ENCODE data around the gene GLI3.

The GLI3 gene

DNA sequence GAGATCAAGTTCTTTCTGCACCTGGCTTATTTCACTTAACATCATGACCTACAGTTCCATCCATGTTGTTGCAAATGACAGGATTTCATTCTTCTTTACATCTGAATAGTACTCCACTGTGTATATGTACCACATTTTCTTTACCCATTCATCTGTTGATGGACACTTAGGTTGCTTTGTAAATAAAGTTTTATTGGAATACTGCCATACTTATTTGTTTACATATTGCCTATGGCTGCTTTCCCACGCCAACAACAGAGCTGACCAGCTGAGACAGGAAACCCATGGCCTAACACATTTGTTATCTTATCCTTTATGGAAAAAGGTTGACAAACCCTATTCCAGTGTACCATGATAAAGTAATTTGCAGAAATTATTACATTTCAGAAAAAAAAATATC lies 153.7 kb downstream of the GLI3 start:
- no peak for DNase-seq (ENCODE audit: extremely low read depth in 1 of 2, low read depth in 1 of 2)

- DNase-seq (ENCODE audit: extremely low read depth in 1 of 2, low read depth in 1 of 2), result no peak
Measured at GRCh38 chr7:42082144-42082543, 154.9 kb downstream of the GLI3 start.

GRCh38 chr7:42081671-42082070 lies 155.3 kb downstream of the GLI3 start:
- DNase-seq (ENCODE audit: extremely low read depth in 1 of 2, low read depth in 1 of 2), result no peak

DNA sequence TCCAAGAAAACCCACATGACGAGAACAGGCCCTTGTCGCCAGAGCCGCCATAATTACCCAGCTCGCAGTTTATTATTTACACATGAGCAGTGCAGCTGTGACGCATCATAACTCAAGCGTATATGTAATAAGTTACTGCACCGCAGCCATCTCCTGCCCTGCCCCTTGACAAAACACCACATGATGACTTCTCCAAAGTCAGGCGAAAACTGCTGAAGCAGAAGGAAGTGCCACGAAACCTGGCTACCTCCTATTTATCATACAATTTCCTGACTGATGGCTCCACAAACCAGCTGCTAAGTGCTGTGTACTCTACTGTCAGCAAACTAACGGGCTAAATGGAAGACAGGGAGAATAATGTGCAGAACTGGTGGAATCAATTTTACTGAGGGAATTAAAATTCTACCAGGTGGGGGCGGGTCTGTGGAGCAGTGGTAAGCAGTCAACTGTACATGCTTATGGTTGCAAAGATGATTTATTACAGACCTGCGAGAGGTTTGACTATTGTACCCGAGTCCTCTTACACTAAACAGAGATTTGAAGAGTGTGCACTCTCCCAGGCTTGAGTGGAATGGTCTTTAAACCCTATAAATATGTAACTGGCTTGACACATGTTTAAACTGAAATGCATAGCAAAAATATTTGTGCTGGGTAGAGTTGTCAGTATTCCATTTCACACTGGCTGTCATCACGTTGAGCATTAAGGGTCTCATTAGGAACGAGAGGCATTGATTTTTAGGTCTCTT lies 156.0 kb downstream of the GLI3 start:
- DNase-seq (ENCODE audit: extremely low read depth in 1 of 2, low read depth in 1 of 2), result no peak

DNA sequence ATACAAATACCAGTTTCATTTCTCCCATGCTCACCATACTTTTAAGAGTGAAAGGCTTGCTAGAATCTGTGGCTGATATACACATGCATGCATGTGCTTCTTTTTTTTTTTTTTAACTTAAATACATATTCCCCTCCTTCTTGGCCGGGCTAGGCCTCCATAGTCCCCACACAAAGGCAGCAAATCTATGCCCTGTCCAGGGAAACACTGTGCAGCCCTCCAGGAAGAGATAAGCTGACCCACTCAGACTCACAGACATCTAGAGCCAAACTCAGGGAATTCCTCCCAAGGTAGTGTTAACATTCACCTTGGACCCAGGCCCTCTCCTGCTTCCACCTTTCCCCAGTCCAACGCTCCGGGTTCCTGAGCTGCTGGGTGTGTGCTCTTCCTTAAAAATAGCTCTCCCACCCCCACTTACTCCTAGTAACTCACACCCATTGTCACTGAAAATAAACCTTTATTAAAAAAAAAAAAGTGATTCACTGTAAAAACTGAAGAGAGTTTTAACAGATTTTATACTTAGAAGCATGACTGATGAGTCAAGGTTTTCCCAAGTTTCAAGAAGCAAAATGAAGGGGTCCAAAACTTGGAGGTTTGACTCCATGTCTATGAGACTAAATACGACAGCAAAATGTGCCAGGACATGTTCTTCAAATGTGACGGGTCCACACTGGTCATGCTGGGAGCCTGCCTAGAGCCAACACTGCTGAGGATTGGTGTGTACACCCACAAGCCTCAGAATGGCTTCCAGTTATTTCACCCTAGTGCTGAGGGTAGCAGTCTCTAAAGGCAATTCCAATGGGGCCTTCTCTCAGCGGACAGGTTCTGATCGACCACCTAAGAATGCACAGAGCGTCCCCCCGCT lies 159.5 kb downstream of the GLI3 start:
- DNase-seq (ENCODE audit: extremely low read depth in 1 of 2, low read depth in 1 of 2), result no peak

GRCh38 chr7:42076870-42077269 lies 160.1 kb downstream of the GLI3 start:
- no peak for DNase-seq (ENCODE audit: extremely low read depth in 1 of 2, low read depth in 1 of 2)

- no peak for DNase-seq (ENCODE audit: extremely low read depth in 1 of 2, low read depth in 1 of 2)
Measured at GRCh38 chr7:42075418-42075817, 161.6 kb downstream of the GLI3 start.

GRCh38 chr7:42074076-42074475 lies 162.9 kb downstream of the GLI3 start:
- DNase-seq (ENCODE audit: extremely low read depth in 1 of 2, low read depth in 1 of 2), result no peak

DNA sequence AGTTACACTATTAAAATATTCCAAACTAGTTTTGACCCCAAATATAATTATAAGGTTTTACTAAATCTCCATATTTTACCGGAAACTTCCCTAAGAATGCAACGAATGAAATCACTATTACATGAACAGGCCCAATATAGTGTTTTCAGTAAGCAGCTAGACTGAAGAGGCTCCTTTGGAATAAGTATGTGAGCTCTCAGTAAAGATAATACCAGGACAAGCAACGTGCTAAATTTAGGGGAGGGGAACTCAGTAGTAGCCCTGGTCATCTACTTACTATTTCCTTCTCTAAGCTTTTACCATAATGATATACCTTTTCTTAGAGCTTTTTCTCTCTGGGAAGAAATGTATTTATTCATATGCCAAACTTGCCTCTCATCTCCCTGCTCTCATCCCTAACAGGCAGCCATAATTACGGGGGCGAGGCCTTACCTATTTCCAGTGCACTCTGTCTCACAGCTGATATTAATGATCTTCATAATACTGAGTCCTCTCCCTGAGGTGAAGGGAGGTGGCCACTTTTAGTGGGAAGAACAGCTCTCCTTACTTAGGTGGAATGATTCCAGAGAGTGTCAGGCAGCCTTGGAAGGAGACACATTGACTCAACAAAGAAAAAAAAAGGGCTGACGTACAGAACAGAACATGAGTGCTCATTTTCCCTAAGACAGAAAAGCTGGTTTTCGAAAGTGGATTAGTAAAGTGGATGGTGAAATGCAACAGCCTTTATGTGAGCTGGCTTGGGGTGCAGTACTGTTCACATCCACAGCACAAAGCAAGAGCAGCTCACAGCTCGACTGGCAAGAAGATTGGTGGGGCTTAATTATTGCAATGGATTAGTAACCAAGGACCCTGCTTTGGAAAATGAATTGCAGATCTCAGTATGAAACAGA lies 165.4 kb downstream of the GLI3 start:
- DNase-seq (ENCODE audit: extremely low read depth in 1 of 2, low read depth in 1 of 2), result no peak

GRCh38 chr7:42070068-42070467 lies 166.9 kb downstream of the GLI3 start:
- no peak for DNase-seq (ENCODE audit: extremely low read depth in 1 of 2, low read depth in 1 of 2)

GRCh38 chr7:42069590-42069989 lies 167.4 kb downstream of the GLI3 start:
- DNase-seq (ENCODE audit: extremely low read depth in 1 of 2, low read depth in 1 of 2), result no peak

- DNase-seq (ENCODE audit: extremely low read depth in 1 of 2, low read depth in 1 of 2), result no peak
Measured at GRCh38 chr7:42068554-42069280, 168.3 kb downstream of the GLI3 start.

DNA sequence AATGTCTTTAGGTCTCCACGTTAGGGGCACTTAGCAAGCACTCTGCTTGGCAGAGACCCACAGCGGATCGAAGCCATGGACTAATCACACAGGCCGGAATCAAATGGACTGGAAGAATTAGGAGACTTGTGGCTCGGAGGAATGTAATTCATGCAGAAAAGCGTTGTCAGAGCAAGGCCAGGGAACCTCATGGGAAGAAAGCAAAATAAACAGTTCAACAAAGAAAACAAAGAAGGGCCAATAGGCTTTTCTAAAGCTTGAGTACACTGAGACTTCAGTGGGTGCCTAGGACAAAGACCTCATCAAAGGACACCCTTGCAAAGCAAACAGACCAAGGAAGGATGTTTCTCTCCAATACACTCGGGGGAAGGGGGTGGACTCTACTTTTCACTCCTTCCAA lies 171.1 kb downstream of the GLI3 start:
- DNase-seq (ENCODE audit: extremely low read depth in 1 of 2, low read depth in 1 of 2), result no peak

DNA sequence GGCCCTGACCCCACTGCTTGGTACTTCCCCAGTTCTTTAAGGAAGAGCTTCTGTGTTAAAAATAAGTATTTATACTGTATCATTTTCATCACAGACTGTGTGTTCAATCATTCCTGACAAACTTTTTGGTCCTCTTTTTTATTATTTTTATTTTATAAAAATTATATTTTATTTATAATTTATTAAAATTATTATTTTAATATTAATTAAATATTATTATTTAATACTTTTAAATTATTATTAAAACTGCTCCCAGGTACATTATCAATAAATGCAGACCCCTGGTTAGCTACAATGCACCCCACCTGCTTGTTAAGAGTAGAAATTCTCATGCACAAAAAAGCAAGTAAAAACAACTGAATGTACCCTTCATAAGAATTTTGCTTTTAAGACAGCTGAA lies 172.0 kb downstream of the GLI3 start:
- DNase-seq (ENCODE audit: extremely low read depth in 1 of 2, low read depth in 1 of 2), result no peak

DNA sequence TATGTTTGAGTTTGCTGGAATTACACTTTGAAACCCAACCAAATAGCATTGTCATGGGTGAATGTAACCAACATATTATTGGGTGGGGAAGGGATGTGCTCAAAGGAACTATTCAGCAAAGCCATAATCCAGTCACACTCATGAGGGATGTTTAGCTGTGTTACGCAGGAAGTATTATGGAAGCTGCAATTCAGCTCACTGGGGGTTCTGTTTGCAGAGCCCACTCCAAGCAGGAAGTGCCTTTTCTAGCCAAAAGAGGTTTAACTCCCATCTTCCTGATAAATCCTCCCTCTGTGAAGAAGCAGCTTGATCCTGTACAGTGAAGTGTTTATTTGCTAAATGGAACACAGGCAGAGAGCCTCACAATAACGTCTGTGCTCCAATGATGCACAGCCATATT lies 172.5 kb downstream of the GLI3 start:
- no peak for DNase-seq (ENCODE audit: extremely low read depth in 1 of 2, low read depth in 1 of 2)

GRCh38 chr7:42059275-42059674 lies 177.7 kb downstream of the GLI3 start:
- DNase-seq (ENCODE audit: extremely low read depth in 1 of 2, low read depth in 1 of 2), result no peak

DNA sequence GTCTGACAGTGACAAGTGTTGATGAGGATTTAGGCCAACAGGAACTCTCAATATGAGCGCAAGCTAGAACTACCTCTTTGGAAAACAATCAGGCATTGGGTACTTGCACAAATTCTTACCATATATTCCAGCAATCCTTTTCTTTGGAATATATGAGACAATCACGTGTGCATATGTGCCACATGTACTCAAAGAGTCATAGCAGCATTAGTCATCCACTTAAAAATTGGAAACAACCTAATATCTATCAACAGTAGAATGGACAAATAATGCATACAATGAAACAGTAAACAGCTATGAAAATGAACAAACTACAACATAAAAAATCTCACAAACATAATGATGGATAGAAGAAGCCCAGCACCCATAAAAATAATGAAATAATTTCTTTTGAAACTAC lies 179.7 kb downstream of the GLI3 start:
- DNase-seq (ENCODE audit: extremely low read depth in 1 of 2, low read depth in 1 of 2), result no peak

DNA sequence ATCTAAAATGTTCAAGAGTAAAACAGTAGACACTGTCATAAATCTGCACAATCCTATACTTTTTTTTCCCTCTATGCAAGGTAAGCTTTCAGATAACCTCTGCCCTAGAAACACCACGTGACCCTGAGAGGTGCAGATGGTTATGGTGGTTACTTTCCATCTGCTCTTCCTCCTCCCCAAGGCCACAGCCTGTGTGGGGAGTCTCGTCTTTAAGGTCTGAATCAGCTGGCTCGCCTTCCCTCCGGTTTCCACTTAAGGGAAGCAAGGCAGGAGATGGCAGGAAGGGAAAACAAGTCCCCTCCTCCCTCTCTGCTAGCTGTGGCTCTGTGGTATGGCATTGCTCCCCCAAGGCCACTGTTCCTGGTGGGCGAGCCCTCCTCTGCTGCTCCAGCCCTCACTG lies 181.8 kb downstream of the GLI3 start:
- no peak for DNase-seq (ENCODE audit: extremely low read depth in 1 of 2, low read depth in 1 of 2)

DNA sequence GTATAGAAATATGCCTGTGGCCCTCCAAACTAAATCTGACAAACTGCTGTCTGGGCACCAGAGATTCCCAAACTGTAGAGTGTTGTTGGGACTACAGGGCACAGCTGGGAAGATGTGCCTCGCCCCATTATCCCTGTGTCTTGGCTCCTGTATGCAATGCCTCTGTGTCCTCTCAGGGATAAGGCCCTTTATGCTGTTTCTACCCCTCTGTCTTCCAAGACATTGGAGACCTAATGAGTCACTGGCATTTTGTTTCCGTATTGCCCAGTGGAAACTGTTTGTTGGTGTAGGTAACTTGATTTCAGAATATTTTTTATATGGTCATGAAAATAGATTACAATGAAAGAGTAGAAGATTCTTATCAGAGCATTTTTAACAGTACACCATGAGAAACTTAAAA lies 183.2 kb downstream of the GLI3 start:
- DNase-seq (ENCODE audit: extremely low read depth in 1 of 2, low read depth in 1 of 2), result no peak

GRCh38 chr7:42049761-42050160 lies 187.2 kb downstream of the GLI3 start:
- DNase-seq (ENCODE audit: extremely low read depth in 1 of 2, low read depth in 1 of 2), result no peak

GRCh38 chr7:42046483-42046882 lies 190.5 kb downstream of the GLI3 start:
- DNase-seq (ENCODE audit: extremely low read depth in 1 of 2, low read depth in 1 of 2), result no peak

Data from activated CD8-positive, alpha-beta memory T cell treated with anti-CD3 and anti-CD28 coated beads for 1 hour (primary cell).